Lung (tissue), 12 donors: ENCODE results near the gene KCNJ10. TPM values are rescaled to one million over a fixed set of nuclear protein-coding genes. Genes with fewer than 3 reads are reported as not detected.
A peak's percentile ranks its signal among the peaks of the same experiment; 100 is the strongest.

Experiments
- ATAC-seq: fragments of 200-7000 bp; cut with Tn5 transposase; one replicate; pipeline ENCODE4 v1.9.1; 2020; ENCODE audit warnings: moderate number of reproducible peaks; ENCODE audit not compliant: insufficient read depth, low FRiP score
- DNase-seq, 3 donors: peaks; one replicate each; pipeline ENCODE4 v3.0.0-alpha.2; 2013 to 2017
- H3K27ac ChIP-seq, 2 donors: one replicate each; pipeline ENCODE4 v1.5.1; 2013; ENCODE audit warnings: mild to moderate bottlenecking in 2 of 2, moderate library complexity in 2 of 2, control low read depth in 1 of 2, inconsistent platforms in 1 of 2, low read depth in 1 of 2, low read length in 1 of 2
- H3K27me3 ChIP-seq, 3 donors: one replicate each; pipeline ENCODE4 v1.5.1; 2013; ENCODE audit warnings: low read length in 2 of 3; ENCODE audit not compliant: control insufficient read depth in 3 of 3, insufficient read depth in 3 of 3
- H3K36me3 ChIP-seq, 4 donors: one replicate each; pipeline ENCODE4 v1.5.1; 2013; ENCODE audit warnings: low read length in 4 of 4, mild to moderate bottlenecking in 1 of 4, moderate library complexity in 1 of 4; ENCODE audit not compliant: control insufficient read depth in 4 of 4, insufficient read depth in 4 of 4
- H3K4me1 ChIP-seq, 5 donors: one replicate each; pipeline ENCODE4 v1.5.1; 2013; ENCODE audit warnings: low read length in 5 of 5, mild to moderate bottlenecking in 2 of 5, moderate library complexity in 1 of 5; ENCODE audit not compliant: control insufficient read depth in 5 of 5, insufficient read depth in 5 of 5
- H3K4me3 ChIP-seq: one replicate; pipeline ENCODE4 v1.5.1; 2013; ENCODE audit warnings: mild to moderate bottlenecking, control low read depth, moderate library complexity
- H3K9ac ChIP-seq, 2 donors: one replicate each; pipeline ENCODE4 v1.5.1; 2013; ENCODE audit warnings: low read length in 2 of 2, control low read depth in 1 of 2; ENCODE audit not compliant: insufficient read depth in 1 of 2
- H3K9me3 ChIP-seq, 4 donors: one replicate each; pipeline ENCODE4 v1.5.1; 2013; ENCODE audit warnings: low read length in 3 of 4, mild to moderate bottlenecking in 1 of 4, moderate library complexity in 1 of 4; ENCODE audit not compliant: control insufficient read depth in 4 of 4, insufficient read depth in 3 of 4
- WGBS, 2 donors: extraction: QIAGEN DNeasy Blood & Tissue Kit; methylation state at CpG; one replicate each; pipeline ENCODE4 v1.1.7; 2013; 5-methylcytosine and 5-hydroxymethylcytosine counted together
- polyA plus RNA-seq, 2 donors: library from polyadenylated mRNA; stranded (reverse); fragments of 200-250 nt; gene quantifications; one replicate each; pipeline ENCODE4 v1.2.1, GENCODE V29; 2013
- total RNA-seq, 2 donors: library from RNA; depleted of rRNA in 1 of 2; stranded (reverse); fragments of >200 nt in 1 of 2; gene quantifications; one replicate each; pipeline ENCODE4 v1.2.1, GENCODE V29; 2014 to 2021
- TF ChIP-seq, protein P1 (sequence below): IDR thresholded peaks from 2 replicates; pipeline ENCODE4 v1.5.1; 2012; ENCODE audit warnings: mild to moderate bottlenecking; ENCODE audit errors: control extremely low read depth, extremely low read depth
- donor health status: control.
- donor health status: control.
- donor health status: Bipolar disorder and iron deficiency.
- donor health status: healthy.
- donor health status: DM: yes; HTN: yes; CAD: no.

The KCNJ10 gene
- total and polyA plus RNA-seq, 4 donors: 0.02 to 0.37 (median 0.10) TPM

DNA sequence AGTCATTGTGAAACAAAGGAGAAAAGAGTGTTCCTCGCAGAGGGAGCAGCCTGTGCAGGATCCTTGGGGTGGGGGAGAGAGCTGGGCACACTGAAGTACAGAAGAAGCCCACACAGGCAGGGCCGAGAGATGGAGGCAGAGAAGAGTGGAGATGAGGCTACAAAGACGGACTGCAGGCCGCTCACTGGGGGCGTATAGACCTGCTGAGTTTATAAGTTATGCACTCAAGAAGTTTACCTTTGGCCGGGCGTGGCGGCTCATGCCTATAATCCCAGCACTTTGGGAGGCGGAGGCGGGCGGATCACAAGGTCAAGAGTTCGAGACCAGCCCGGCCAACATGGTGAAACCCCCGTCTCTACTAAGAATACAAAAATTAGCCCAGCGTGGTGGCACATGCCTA, 108.3 kb downstream of the KCNJ10 start:
- no peaks in the 10 kb centered on the region for H3K36me3 ChIP-seq
- H3K9me3 ChIP-seq: no peaks in the 10 kb centered on the region
- TF ChIP-seq, protein P1, sequence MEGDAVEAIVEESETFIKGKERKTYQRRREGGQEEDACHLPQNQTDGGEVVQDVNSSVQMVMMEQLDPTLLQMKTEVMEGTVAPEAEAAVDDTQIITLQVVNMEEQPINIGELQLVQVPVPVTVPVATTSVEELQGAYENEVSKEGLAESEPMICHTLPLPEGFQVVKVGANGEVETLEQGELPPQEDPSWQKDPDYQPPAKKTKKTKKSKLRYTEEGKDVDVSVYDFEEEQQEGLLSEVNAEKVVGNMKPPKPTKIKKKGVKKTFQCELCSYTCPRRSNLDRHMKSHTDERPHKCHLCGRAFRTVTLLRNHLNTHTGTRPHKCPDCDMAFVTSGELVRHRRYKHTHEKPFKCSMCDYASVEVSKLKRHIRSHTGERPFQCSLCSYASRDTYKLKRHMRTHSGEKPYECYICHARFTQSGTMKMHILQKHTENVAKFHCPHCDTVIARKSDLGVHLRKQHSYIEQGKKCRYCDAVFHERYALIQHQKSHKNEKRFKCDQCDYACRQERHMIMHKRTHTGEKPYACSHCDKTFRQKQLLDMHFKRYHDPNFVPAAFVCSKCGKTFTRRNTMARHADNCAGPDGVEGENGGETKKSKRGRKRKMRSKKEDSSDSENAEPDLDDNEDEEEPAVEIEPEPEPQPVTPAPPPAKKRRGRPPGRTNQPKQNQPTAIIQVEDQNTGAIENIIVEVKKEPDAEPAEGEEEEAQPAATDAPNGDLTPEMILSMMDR: no peak
- no peaks in the 10 kb centered on the region for H3K27me3 ChIP-seq
- H3K9ac ChIP-seq: no peak overlapping the region
- no peak for DNase-seq
- H3K4me1 ChIP-seq: peaks cover 0 to 6% (median 3%) of the 10 kb centered on the region in 5 donors
- no peak overlapping the region for H3K4me3 ChIP-seq
- no peak overlapping the region for H3K27ac ChIP-seq
- no peak for ATAC-seq
- WGBS, 2 donors: 89 to 90% methylated on average over 15 of the region's 15 CpGs

DNA sequence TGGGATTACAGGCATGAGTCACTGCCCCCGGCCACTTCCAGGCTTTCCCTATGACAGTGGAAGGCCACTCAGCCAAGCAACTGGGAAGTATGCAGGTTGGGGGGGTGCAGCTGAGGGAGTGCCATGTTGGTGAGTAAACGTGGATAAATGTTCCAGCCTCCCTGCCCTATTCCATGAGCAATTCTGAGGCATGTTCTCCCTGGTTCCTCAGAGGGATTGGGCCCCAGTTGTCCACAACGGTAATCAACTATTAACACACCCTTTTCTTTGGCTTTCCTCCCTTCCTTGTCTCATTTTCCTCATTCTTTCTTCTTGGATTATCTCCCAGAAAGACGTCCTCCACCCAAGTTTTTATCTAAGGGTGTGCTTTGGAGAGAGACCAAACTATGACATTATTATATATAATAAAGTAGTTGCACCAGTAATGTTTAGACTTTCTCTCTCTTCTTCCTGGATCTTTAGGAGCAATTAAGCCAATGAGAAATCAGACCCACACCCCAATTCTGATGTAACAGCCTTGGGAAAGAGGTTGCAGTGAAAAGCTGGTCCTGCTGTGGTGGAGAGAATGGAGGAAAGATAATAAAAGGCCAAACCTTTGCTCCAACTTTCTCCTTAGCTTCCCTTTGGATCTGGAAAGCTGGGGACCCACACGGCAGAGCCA, 109.1 kb downstream of the KCNJ10 start:
- no peaks in the 10 kb centered on the region for H3K27me3 ChIP-seq
- WGBS, 2 donors: 53 to 73% methylated on average over 5 of the region's 5 CpGs
- peaks cover 0 to 6% (median 3%) of the 10 kb centered on the region in 5 donors for H3K4me1 ChIP-seq
- H3K27ac ChIP-seq: no peak overlapping the region
- peak in 2 of 3 donors; percentile 50 to 57 for DNase-seq
- peak; percentile 57 for ATAC-seq
- H3K4me3 ChIP-seq: no peak overlapping the region
- TF ChIP-seq, protein P1: no peak
- no peaks in the 10 kb centered on the region for H3K9me3 ChIP-seq
- H3K36me3 ChIP-seq: no peaks in the 10 kb centered on the region
- no peak overlapping the region for H3K9ac ChIP-seq

DNA sequence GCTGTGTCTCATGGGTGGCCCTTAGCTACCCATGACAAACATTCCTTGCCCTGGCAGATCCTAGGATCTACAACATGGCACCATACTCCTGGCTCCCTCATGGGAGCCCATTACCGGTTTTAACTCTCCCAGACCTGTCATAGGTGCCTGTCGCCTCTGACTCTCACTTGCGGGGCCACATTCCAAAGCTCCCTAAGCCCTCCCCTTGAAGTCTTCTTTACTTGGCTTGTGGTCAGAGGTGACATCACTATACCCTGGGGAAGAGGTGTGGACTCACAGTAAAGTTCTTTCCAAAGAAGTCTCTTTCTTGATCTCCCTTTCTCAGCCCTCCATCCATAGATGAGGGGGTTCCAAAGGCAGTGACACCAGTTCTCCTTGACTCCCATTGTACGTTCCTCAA, 110.5 kb downstream of the KCNJ10 start:
- Histone ChIP-seq H3K27me3 (no peaks in the 10 kb centered on the region), H3K4me3 (no peak overlapping the region), H3K9me3 (no peaks in the 10 kb centered on the region), H3K36me3 (no peaks in the 10 kb centered on the region), H3K27ac (no peak overlapping the region), H3K9ac (no peak overlapping the region), H3K4me1 (peaks cover 0 to 6% (median 3%) of the 10 kb centered on the region in 5 donors)
- TF ChIP-seq, protein P1: no peak
- WGBS, 2 donors: 66 to 83% methylated on average over 4 of the region's 4 CpGs
- ATAC-seq (no peak), DNase-seq (no peak)
